HTR-8/SVneo (cell line): ENCODE measurements around the gene OSM.

Experiments used
- DNase-seq: peaks from one replicate; pipeline ENCODE4 v3.0.0; 2011; ENCODE audit warnings: low spot score, mixed read lengths; ENCODE audit not compliant: insufficient read length
- FAIRE-seq: peaks from 2 replicates; lab custom pipeline; 2011; peaks lifted over from hg19 to GRCh38; lab: Jason Lieb, UNC

OSM gene

DNA sequence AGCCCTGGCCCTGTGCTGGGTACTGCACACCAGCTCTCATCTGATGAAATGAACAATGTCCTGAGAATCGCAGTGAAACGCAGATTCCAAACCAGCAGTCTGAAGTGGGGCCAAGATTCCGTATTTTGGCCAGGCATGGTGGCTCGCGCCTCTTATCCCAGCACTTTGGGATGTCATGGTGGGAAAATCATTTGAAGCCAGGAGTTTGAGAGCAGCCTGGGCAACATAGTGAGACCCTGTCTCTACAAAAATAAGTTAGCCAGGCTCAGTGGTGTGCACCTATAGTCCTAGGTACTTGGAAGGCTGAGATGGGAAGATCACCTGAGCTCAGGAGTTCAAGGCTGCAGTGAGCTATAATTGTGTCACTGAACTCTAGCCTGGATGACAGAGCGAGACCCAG is 33.1 kb downstream of the OSM start:
- FAIRE-seq (no peak), DNase-seq (no peak)

DNA sequence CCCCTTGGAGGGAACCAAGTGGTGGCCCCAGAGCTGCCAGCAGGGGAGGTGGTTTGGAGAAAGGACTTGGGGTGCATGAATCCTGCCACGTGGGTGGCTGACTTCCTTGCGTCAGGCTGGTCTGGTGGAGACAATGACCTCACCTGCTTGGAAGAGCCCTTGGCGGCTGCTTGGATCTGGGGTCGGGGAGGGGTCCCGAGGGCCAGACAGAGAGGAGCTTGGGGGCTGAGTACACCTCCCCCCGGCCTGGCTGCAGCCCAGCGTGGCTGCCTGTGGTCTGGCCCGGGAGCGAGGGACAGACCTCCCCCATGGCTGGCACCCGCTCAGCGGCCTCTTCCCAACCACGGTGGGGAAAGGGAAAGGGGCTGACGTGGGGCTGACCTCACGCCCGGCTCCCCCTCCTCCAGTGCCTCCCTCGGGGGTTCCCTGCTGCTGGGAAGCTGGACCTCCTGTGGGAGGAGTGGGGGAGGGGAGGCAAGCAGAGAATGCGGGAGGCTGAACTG is 33.9 kb downstream of the OSM start:
- DNase-seq (no peak), FAIRE-seq (no peak)

DNA sequence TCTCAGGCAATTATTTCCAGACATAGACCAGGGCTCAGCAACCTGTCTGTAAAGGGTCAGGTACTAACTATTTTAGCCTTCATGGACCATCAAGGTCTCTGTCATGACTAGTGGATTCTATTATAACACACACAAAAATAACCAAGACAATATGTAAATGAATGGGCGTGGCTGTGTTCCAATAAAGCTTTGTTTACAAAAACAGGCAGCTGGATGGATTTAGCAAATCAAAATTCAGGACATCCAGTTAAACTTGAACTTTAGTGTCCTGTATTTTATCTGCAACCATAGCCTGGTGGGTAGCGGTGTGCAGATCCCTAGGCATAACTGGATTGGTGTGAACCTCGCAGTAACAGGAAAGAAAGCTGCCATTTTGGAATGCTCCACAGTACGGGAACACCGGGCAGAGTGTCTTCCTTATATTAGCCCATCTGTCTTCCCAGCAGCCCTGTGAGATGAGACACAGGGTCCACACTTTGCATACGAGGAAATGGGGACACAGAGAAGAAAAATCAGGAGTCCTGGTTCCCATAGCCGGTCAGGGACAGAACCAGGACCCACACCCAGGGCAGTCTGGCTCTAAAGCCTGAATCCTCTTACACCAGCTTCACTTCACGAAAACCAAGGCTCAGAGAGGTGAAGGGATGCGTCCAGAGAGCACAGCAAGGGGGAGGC is 35.7 kb downstream of the OSM start:
- no peak for DNase-seq

GRCh38 chr22:30230330-30230729 is 36.3 kb downstream of the OSM start:
- FAIRE-seq, result no peak
- DNase-seq, result no peak

More for the DNA sequence above, 35.7 kb downstream of the OSM start:
- no peak for FAIRE-seq

GRCh38 chr22:30228509-30229359 is 37.9 kb downstream of the OSM start:
- no peak for FAIRE-seq
- no peak for DNase-seq

DNA sequence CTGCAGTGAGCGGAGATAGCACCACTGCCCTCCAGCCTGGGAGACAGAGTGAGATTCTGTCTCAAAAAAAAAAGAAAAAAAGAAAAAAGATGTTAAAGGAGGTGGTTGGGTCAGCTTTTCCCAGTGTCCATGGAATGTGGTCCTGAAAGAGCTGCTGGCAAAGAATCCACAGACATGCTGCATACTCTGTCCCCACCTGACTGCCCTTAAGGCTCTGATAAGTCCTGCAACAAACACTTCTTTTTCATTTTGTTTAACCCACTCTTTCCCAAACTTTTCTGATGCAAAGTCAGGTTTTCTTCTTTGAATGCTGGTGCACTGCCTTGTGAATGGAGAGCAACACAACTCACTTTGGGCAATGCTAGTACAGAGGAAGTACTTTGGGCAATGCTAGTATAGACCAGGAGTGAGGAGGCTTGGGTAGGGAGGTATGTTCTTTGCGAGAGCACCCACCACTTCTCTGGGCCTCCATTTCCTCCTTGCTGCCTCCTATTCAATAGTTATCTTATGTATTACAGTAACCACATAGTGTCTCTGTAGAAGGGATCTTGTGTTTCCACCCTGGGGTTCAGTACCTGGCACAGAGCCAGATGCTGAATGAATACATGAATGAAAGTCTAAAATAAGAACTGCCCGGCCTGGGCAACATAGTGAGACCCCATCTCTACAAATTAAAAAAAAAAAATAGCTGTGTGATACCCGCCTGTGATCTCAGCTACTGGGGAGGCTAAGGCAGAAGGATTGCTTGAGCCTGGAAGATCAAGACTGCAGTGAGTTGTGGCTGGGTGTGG is 39.0 kb downstream of the OSM start:
- FAIRE-seq, result no peak
- no peak for DNase-seq

- DNase-seq (no peak), FAIRE-seq (no peak)
Observed at GRCh38 chr22:30226192-30226832, 40.3 kb downstream of the OSM start.

GRCh38 chr22:30225220-30225927 is 41.3 kb downstream of the OSM start:
- DNase-seq (no peak), FAIRE-seq (no peak)

- FAIRE-seq (no peak), DNase-seq (no peak)
Observed at GRCh38 chr22:30224161-30224857, 42.3 kb downstream of the OSM start.

DNA sequence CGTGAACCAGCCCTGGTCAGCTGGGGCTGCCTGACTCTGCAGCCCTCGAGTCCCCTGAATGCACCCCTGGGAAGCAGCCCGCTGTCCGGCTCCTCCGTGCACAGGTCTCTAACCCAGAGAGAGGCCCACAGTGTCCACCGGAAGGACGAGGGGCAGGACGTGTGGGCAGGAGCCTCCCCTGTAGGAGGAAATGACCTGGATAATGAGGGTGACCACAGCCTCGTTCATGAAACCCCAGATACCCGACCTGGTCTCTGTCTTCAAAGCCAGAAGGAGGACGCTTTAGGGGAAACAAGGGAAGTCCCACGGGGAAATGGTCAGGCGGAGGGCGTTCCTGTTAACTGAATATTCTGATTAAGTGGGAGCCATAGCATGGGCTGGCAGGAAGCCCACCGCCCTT is 43.3 kb downstream of the OSM start:
- no peak for FAIRE-seq
- DNase-seq, result no peak

DNA sequence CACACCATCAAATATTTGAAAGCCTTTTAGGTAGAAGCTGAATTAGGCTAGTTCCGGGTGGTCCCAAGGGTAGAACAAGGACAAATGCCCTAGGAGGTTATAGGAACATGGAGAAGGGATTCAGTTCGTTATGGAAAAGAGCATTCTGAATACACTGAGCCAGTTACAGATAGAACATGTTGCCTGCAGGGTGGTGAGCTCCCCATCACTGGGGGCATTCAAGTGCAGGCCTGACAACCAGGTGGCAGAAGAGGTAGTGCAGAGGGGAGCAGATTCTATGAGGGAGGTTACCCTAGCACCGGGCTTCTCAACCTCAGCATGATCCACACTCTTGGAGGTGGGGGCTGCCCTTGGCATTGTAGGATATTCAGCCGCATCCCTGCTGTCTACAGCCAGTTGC is 44.3 kb downstream of the OSM start:
- DNase-seq (no peak), FAIRE-seq (no peak)

GRCh38 chr22:30221121-30221992 is 45.3 kb downstream of the OSM start:
- FAIRE-seq (no peak), DNase-seq (no peak)

DNA sequence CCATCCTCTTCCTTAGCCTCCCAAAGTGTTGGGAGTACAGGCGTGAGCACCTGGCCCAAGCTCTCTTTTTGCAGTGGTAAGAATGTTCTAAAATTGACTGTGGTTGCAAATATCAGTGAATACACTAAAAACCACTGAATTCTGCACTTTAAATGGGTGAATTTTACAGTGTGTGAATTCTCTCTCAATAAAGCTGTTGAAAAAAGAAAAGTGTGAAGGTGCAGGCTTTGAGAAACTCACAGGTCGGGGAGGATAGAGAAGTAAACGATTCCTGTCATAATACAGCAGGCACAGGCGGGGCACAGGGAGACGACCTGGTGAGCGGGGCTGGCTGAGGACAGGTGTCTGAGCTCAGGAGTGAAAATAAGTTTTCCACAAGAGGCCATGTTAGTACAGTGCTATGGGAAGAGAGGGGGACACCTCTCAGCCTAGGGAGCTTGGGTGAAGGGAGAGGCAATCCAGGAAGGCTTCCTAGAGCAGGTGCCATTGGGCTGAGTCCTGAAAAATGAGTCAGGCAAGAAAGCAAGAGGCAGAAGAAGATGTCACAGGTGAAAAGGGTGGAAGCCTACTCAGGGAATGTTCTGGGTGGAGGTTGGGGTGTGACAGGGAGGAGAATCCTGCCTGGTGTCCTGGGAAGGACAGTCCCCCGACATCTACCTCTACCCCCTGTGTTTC is 46.2 kb downstream of the OSM start:
- no peak for DNase-seq
- no peak for FAIRE-seq

DNA sequence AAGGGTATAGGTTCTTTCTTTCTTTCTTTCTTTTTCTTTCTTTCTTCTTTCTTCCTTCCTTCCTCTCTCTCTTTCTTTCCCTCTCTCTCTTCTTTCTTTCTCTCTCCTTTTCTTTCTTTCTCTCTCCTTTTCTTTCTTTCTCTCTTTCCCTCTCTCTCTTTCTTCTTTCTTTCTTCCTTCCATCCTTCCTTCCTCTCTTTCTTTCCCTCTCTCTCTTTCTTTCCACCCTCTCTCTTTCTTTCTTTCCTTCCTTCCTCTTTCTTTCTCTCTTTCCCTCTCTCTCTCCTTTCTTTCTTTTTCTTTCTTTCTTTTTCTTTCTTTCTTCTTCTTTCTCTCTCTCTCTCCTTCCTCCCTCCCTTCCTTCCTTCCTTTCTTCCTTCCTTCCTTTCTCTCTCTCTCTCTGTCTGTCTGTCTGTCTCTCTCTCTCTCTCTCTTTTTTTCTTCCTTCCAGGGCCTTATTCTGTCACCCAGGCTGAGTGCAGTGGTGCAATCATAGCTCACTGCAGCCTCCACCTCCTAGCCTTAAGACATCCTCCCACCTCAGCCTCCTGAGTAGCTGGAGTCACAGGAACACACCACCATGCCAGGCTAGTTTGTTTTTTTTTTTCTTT is 46.9 kb downstream of the OSM start:
- DNase-seq (no peak), FAIRE-seq (no peak)

GRCh38 chr22:30219049-30219654 is 47.5 kb downstream of the OSM start:
- no peak for DNase-seq
- FAIRE-seq, result no peak

GRCh38 chr22:30217698-30218560 is 48.7 kb downstream of the OSM start:
- FAIRE-seq, result no peak
- DNase-seq, result no peak
